HTR-8/SVneo (cell line): Measurements from ENCODE around the gene SGK1.
"Not testable (repeated sequence)": the region's sequence is repeated elsewhere in the genome, so short reads cannot be mapped to it uniquely, and the experiment has no call there.

Source experiments
- DNase-seq: peaks from one replicate; pipeline ENCODE4 v3.0.0; 2011; ENCODE audit warnings: low spot score, mixed read lengths; ENCODE audit not compliant: insufficient read length
- FAIRE-seq: peaks from 2 replicates; lab custom pipeline; 2011; peaks lifted over from hg19 to GRCh38; lab: Jason Lieb, UNC

SGK1 gene

DNA sequence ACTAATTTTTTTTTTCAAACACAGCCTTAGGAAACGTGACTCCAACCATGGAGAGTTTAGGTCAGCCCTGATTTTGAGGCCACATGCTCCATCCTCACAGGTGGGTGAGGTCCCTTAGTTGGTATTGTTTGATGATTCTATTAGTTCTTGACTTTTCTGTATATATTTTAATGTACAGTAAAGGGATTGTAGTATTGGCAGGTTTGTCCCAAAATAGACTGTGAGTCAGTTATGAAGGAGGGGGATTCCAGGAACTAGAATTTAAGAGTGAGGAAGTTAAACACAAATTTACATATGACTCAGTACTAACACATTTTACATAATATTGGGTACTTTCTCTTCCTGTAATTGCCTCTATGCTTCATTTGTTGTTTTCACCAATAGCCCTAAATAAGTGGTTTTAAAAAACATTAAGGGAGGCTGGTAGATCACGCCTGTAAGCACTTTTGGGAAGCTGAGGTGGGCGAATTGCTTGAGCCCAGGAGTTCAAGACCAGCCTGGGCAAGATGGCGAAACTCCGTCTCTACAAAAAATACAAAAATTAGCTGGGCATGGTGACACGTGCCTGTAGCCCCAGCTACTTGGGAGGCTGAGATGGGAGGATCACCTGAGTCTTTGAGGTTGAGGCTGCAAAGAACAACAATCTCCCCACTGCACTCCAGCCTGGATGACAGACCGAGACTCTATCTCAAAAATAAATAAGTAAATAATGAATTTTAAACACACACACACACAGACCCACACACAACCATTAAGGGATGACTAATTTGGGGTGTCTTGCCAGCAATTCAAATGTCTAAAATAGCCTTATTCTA lies 81.8 kb downstream of the SGK1 start:
- no peak for FAIRE-seq
- no peak for DNase-seq

DNA sequence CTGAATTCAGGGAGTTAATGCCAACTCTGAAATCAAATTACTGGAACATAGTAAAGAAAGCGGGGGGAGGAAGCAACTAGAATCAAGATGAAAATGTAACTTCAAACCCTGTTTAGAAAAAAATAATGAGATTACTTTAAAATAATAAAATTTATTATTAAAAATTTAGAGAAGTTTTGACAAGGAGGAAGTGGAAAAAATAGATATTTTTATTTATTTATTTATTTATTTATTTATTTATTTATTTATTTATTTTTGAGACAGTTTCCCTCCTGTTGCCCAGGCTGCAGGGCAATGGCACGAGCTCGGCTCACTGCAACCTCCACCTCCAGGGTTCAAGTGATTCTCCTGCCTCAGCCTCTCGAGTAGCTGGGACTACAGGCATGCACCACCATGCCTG lies 82.6 kb downstream of the SGK1 start:
- not testable (repeated sequence) for FAIRE-seq

GRCh38 chr6:134233180-134233955 lies 84.5 kb downstream of the SGK1 start:
- DNase-seq (no peak), FAIRE-seq (no peak)

More for the DNA sequence above, 82.6 kb downstream of the SGK1 start:
- not testable (repeated sequence) for DNase-seq

DNA sequence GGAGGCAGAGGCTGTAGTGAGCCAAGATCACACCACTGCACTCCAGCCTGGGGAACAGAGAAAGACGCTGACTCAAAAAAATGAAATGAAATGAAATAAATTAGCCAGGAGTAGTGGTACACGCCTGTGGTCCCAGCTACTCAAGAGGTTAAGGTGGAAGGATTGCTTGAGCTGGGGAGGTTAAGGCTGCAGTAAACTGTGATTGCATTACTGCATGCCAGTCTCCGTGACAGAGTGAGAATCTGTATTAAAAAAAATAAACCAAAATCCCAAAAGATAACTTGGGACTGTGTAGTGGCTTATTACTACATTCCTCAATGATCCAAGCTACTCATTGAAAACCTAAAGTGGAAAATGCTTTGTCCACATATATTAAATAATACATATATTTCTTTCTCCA lies 87.0 kb downstream of the SGK1 start:
- DNase-seq (no peak), FAIRE-seq (no peak)

GRCh38 chr6:134230087-134230700 lies 87.7 kb downstream of the SGK1 start:
- FAIRE-seq (no peak), DNase-seq (no peak)

DNA sequence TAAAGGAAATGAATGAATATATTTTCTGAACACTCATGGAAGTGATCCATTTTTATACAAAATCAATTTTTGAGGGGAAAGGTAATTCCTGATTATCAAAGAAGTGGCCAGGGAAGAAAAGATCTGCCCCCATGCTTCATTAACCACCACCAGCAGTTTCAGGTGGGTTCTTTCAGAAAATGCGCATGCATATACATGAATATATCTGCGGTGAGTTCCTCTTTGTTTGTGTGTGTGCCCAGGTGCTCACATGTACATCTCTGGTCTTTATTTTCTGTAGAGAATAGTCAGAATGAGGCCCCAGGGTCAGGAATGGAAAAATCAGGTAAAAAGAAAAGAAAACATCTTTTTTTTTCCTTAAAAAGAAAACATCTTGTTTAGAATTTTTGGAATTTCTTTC lies 88.4 kb downstream of the SGK1 start:
- no peak for DNase-seq
- FAIRE-seq: no peak

DNA sequence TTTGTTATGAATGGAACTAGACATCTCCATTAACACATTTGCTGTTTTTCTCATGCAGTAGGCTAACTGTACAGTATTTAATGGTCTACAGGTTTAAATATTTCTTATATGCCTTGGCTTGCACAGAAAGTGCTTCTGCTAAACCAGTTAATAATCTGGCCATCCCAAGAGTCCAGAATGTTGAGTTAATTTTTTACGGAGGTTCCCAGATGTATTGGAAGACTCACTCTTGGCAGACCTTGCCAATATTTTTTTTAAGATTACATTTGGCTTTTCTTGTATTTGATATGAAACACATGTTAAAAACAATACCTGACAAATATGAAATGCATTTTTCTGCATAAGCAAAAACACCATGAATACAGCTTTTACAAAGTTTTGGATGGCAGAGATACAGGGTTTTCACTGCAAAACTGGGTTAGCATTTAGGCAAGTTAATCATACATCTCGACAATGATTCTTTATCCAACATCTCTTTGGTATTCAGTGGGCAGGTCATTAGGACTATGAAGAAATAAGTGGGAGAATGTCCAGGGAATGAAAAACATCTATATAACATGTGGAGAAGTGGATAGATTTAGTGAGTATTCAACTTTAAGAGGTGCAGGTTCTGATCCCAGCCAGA lies 94.0 kb downstream of the SGK1 start:
- no peak for DNase-seq
- FAIRE-seq: no peak

DNA sequence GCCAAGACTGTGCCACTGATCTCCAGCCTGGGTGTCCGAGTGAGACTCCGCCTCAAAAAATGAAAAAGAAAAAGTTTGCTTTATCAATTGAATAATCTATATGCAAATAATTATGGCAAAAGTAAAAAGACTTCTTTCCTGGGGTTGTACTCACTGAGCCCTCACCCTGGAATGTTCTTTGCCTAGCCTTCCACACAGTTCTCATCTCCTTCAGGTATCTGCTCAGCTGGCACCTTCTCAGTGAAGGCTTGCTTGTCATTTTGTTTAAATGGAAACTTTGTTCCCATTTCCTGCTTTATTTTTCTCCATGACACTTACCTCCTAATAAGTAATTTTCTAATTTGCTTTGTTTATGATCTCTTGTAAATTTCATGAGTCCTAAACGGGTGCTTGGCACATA lies 96.7 kb downstream of the SGK1 start:
- FAIRE-seq: no peak

GRCh38 chr6:134217798-134218140 lies 100.1 kb downstream of the SGK1 start:
- no peak for DNase-seq

More for the DNA sequence above, 96.7 kb downstream of the SGK1 start:
- DNase-seq: no peak

DNA sequence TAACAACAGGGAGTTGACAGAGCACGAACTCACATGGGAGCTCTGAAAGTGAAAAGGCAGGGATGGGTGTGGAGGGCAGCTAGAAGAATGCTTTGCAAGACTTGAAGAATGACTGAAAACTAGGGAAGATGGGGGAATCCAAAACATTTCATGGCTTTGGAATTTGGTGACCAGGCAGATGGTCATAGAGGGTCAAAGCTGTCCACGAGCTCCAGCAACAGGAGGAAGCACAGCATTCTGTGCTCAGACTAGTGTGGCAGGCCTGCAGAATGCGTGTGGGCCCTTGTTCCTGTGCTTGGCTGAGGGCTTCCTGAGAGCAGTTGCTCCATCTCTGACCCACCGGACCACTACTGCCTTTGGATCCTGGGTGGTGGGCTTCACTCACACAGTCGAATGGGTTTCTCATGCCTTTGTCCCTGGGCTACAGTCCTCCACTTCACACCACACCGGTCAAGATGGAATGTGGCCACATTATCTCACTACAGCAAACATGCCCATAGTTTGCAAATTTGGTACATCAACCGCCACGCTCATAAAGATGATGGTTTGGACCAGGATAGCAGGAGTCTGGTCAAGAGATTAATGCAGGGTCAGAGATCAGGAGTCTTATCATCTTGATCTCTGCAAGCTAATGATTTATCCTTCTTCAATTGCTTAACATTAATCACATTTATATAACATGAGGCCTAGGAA lies 100.7 kb downstream of the SGK1 start:
- peak; percentile 33 for FAIRE-seq
- DNase-seq: no peak

More at GRCh38 chr6:134217798-134218140, 100.1 kb downstream of the SGK1 start:
- no peak for FAIRE-seq

DNA sequence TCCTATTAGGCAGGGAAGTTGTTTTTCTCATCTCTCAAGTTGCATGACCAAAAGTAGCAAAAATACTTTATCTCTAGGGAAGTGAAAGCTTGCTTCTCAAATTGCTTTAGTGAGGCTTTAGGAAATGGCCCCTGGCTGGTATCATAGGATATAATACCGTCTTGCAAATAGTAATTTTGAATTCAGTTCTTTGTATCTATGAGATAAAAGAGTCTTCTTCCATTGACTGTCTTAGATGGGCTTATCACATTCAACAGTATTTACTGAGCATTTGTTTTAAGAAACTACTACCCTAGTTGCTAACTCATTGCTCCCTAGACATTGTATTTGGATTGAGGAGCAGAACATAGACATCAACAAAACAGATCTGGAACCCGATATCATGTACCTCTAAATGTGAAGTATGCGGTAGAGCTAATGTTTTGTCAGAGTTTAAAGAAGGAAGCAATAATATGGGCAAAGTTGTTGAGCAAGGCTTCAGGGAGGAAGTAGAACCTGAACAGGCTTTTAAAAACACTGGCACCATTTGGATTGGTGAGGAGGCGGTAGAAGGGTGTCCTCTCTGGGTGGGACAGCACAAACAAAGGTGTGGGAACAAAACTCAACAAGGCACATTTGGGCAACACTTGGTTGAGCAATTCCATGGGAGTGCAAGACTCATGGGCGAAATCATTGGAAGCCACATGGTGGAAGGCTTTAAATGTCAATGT lies 101.5 kb downstream of the SGK1 start:
- no peak for DNase-seq
- no peak for FAIRE-seq

DNA sequence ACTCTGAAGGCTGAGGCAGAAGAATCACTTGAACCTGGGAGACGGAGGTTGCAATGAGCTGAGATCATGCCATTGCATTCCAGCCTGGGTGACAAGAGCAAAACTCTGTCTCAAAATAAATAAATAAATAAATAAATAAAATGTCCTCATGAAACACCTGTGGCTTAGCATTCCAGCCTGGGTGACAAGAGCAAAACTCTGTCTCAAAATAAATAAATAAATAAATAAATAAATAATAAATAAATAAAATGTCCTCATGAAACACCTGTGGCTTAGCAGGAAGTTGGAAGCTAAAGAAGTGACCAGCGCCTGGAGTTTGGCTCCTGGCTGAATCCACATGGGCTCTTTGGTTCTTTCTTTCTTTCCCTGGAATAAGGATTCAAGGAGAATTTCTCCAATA lies 104.5 kb downstream of the SGK1 start:
- DNase-seq, FAIRE-seq: not testable (repeated sequence)

- FAIRE-seq (no peak), DNase-seq (no peak)
These were observed 106.6 kb downstream of the SGK1 start for GRCh38 chr6:134211297-134211696.

DNA sequence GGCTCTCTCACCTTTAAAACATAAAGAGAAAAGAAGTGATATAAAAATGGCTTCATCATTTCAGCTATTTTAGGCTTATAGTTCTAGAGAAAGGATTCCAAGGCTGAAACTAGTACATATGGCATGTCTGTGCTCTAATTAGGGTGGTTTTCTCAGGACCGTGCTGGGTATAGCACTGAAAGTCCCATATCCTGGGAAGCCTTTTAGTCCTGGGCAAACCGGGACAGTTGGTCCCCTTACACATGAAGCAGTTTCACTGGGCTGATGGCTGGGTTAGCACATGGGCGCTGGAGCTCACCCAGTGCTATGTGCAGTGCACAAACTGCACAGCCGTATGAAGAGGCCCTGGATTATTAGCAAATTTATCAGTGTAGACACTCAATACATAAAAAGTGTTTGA lies 110.5 kb downstream of the SGK1 start:
- FAIRE-seq (no peak), DNase-seq (no peak)

DNA sequence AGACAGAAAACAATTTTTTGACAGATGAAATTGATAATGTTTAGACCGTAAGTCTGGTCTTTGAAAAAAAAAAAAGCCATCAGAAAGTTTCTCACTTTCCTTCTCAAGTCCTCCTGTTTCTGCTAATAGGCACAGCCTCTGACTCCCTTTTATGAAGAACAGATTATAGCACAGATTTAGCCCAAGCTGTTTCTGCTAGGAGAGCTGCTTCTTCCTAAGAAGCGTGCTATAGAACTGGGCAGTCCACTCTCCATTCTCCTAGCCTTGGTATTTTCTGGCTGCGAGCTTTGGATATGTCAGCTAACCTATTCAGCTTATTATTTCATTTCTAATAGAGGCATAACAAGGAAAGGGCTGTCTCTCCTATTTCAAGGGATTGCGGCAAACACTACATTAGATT lies 112.5 kb downstream of the SGK1 start:
- FAIRE-seq (no peak), DNase-seq (no peak)

DNA sequence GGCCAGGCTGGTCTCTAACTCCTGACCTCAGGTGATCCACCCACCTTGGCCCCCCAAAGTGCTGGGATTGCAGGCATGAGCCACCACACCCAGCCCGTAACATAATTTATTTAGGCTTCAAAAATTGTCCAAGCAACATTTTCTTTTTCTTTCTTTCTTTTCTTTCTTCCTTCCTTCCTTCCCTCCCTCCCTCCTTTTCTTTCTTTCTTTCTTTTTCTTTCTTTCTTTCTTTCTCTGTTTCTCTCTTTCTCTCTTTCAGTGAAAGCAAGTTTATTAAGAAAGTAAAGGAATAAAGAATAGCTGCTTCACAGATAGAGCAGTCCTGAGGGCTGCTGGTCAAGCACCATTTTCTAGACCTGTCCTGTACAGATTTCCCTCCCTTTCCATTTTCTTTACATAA lies 113.2 kb downstream of the SGK1 start:
- FAIRE-seq, DNase-seq: not testable (repeated sequence)

DNA sequence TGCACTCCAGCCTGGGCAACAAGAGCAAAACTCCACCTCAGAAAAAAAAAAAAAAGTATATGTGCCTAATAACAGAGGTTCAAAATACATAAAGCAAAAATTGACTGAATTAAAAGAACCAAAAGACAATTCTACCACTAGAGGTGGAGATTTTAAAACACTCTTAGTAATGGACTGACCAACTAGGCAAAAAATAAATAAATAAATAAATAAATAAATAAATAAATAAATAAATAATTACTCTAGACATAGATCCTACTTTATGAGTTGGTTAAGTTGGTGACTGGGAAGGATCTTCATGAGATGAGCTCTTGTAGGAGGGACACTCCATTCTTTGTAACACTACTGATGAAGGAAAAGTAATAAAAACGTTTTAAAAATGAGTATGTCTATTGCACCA lies 113.9 kb downstream of the SGK1 start:
- no peak for FAIRE-seq
- no peak for DNase-seq

GRCh38 chr6:134201716-134202115 lies 116.2 kb downstream of the SGK1 start:
- DNase-seq (no peak), FAIRE-seq (no peak)

GRCh38 chr6:134199848-134200606 lies 117.9 kb downstream of the SGK1 start:
- no peak for FAIRE-seq
- no peak for DNase-seq
